Mammary epithelial cell (primary cell): Measurements from ENCODE around the gene MSANTD1.

Experiments
- EZH2 ChIP-seq: IDR thresholded peaks from 2 replicates; pipeline ENCODE4 v1.6.1; 2012; ENCODE audit warnings: low read length, inconsistent platforms, borderline replicate concordance
- TF ChIP-seq, protein P1 (sequence below), 2 donors: IDR thresholded peaks in 1 of 2; conservative IDR thresholded peaks in 1 of 2; 2 replicates each; pipeline ENCODE4 v1.5.1; 2011 to 2012; ENCODE audit warnings: inconsistent platforms in 2 of 2, low read length in 2 of 2, mild to moderate bottlenecking in 2 of 2, control low read depth in 1 of 2, low read depth in 1 of 2; ENCODE audit not compliant: insufficient read depth in 1 of 2; ENCODE audit errors: extremely low read depth in 1 of 2

DNA sequence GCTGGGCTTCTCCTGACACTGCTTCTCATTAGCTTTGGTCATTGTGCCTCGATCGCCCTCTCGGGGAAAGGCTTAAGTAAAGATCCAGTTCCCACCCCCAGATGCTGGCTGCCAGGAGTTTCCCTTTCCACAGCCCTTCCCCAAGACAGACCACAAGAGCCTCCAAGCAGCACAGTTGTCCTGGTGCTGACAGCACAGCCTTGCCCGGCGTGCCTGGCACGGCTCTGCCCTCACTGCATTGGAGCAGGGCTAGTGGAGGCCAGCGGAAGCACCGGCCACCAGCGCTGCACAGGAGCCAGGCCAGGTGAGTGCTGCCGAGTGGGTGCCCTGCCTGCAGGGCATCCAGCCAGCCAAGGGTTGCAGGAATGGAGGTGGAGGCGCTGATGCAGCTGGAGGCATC lies 9.7 kb upstream of the MSANTD1 start:
- TF ChIP-seq, protein P1, sequence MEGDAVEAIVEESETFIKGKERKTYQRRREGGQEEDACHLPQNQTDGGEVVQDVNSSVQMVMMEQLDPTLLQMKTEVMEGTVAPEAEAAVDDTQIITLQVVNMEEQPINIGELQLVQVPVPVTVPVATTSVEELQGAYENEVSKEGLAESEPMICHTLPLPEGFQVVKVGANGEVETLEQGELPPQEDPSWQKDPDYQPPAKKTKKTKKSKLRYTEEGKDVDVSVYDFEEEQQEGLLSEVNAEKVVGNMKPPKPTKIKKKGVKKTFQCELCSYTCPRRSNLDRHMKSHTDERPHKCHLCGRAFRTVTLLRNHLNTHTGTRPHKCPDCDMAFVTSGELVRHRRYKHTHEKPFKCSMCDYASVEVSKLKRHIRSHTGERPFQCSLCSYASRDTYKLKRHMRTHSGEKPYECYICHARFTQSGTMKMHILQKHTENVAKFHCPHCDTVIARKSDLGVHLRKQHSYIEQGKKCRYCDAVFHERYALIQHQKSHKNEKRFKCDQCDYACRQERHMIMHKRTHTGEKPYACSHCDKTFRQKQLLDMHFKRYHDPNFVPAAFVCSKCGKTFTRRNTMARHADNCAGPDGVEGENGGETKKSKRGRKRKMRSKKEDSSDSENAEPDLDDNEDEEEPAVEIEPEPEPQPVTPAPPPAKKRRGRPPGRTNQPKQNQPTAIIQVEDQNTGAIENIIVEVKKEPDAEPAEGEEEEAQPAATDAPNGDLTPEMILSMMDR (conservative IDR thresholded peaks at IDR 0.05 in 1 of 2, IDR thresholded peaks at IDR 0.05 in 1 of 2; ENCODE audit: extremely low read depth in 1 of 2, insufficient read depth in 1 of 2, low read depth in 1 of 2, low read length in 2 of 2), result no peak
- TF ChIP-seq EZH2, result no peak
